Liver (tissue), 9 donors: ENCODE measurements around the gene TGIF2. TPM values are rescaled to one million over a fixed set of nuclear protein-coding genes. Genes with fewer than 3 reads are reported as not detected.

ENCODE experiments used
- DNase-seq: peaks from one replicate; pipeline ENCODE4 v3.0.0-alpha.2; 2017; ENCODE audit warnings: low spot score
- H3K27ac ChIP-seq, 2 donors: one replicate each; pipeline ENCODE4 v1.7.0; 2013; ENCODE audit warnings: inconsistent platforms in 2 of 2, low read length in 2 of 2, control low read depth in 1 of 2, low read depth in 1 of 2, mild to moderate bottlenecking in 1 of 2
- H3K27me3 ChIP-seq, 4 donors: one replicate each; pipeline versions ENCODE4 v1.6.1 to v1.7.0; 2013; ENCODE audit warnings: low read length in 3 of 4, inconsistent platforms in 1 of 4, mild to moderate bottlenecking in 1 of 4, moderate library complexity in 1 of 4; ENCODE audit not compliant: control insufficient read depth in 4 of 4, insufficient read depth in 4 of 4
- H3K36me3 ChIP-seq, 4 donors: one replicate each; pipeline versions ENCODE4 v1.6.1 to v1.7.0; 2013; ENCODE audit warnings: low read length in 3 of 4, mild to moderate bottlenecking in 3 of 4, low read depth in 1 of 4, moderate library complexity in 1 of 4; ENCODE audit not compliant: control insufficient read depth in 4 of 4, insufficient read depth in 3 of 4
- H3K4me1 ChIP-seq, 4 donors: one replicate each; pipeline versions ENCODE4 v1.6.1 to v1.7.0; 2013; ENCODE audit warnings: low read length in 3 of 4, mild to moderate bottlenecking in 3 of 4, moderate library complexity in 1 of 4; ENCODE audit not compliant: control insufficient read depth in 4 of 4, insufficient read depth in 4 of 4
- H3K4me3 ChIP-seq, 3 donors: one replicate each; pipeline versions ENCODE4 v1.6.1 to v1.7.0; 2013; ENCODE audit warnings: low read length in 3 of 3, control low read depth in 1 of 3, low read depth in 1 of 3, mild to moderate bottlenecking in 1 of 3
- H3K9ac ChIP-seq, 2 donors: one replicate each; pipeline ENCODE4 v1.7.0; 2013; ENCODE audit warnings: low read length in 2 of 2, mild to moderate bottlenecking in 2 of 2, moderate library complexity in 2 of 2, control low read depth in 1 of 2, low read depth in 1 of 2
- H3K9me3 ChIP-seq, 4 donors: one replicate each; pipeline versions ENCODE4 v1.6.1 to v1.7.0; 2013; ENCODE audit warnings: low read length in 3 of 4; ENCODE audit not compliant: control insufficient read depth in 4 of 4
- ATF3 ChIP-seq: IDR thresholded peaks from 2 replicates; pipeline ENCODE4 v1.6.1; 2016; ENCODE audit warnings: antibody characterized with exemption
- CTCF ChIP-seq: fragments of 150-350 bp; IDR thresholded peaks from 2 replicates; pipeline ENCODE4 v1.5.1; 2017; ENCODE audit warnings: improper control_type of control experiment, low read depth, low read length; ENCODE audit not compliant: missing input control
- EGR1 ChIP-seq, 2 donors: IDR thresholded peaks; 2 replicates each; pipeline ENCODE4 v1.6.1; 2016 to 2018; ENCODE audit warnings: antibody characterized with exemption in 2 of 2, low read depth in 2 of 2
- FOXA1 ChIP-seq: IDR thresholded peaks from 2 replicates; pipeline ENCODE4 v1.6.1; 2016; ENCODE audit warnings: antibody characterized with exemption
- HNF4A ChIP-seq, 2 donors: conservative IDR thresholded peaks; 2 replicates each; pipeline ENCODE4 v1.6.1; 2016; ENCODE audit warnings: antibody characterized with exemption in 2 of 2, mild to moderate bottlenecking in 2 of 2
- HNF4G ChIP-seq: IDR thresholded peaks from 2 replicates; pipeline ENCODE4 v1.6.1; 2016; ENCODE audit warnings: antibody characterized with exemption
- JUND ChIP-seq, 2 donors: IDR thresholded peaks; 2 replicates each; pipeline ENCODE4 v1.6.1; 2016; ENCODE audit warnings: antibody characterized with exemption in 2 of 2
- MAX ChIP-seq: IDR thresholded peaks from 2 replicates; pipeline ENCODE4 v1.6.1; 2016; ENCODE audit warnings: antibody characterized with exemption
- RAD21 ChIP-seq, 2 donors: IDR thresholded peaks; 2 replicates each; pipeline ENCODE4 v1.6.1; 2016; ENCODE audit warnings: antibody characterized with exemption in 2 of 2, mild to moderate bottlenecking in 2 of 2
- REST ChIP-seq: IDR thresholded peaks from 2 replicates; pipeline ENCODE4 v1.6.1; 2016; ENCODE audit warnings: antibody characterized with exemption, mild to moderate bottlenecking
- RXRA ChIP-seq, 2 donors: IDR thresholded peaks; 2 replicates each; pipeline ENCODE4 v1.6.1; 2017 to 2018; ENCODE audit warnings: antibody characterized with exemption in 2 of 2, mild to moderate bottlenecking in 1 of 2
- SP1 ChIP-seq: IDR thresholded peaks from 2 replicates; pipeline ENCODE4 v1.6.1; 2018; ENCODE audit warnings: antibody characterized with exemption, mild to moderate bottlenecking
- TAF1 ChIP-seq: conservative IDR thresholded peaks from 2 replicates; pipeline ENCODE4 v1.6.1; 2016; ENCODE audit warnings: antibody characterized with exemption, mild to moderate bottlenecking
- YY1 ChIP-seq: IDR thresholded peaks from 2 replicates; pipeline ENCODE4 v1.6.1; 2016; ENCODE audit warnings: antibody characterized with exemption, mild to moderate bottlenecking
- ZBTB33 ChIP-seq: IDR thresholded peaks from 2 replicates; pipeline ENCODE4 v1.6.1; 2016; ENCODE audit warnings: antibody characterized with exemption
- whole genome bisulfite sequencing: extraction: QIAGEN DNeasy Blood & Tissue Kit; methylation state at CpG from one replicate; pipeline ENCODE4 v1.1.7; 2013; 5-methylcytosine and 5-hydroxymethylcytosine counted together
- polyA plus RNA-seq, 2 donors: library from polyadenylated mRNA; stranded (reverse) in 1 of 2; unstranded in 1 of 2; fragments of 200-250 nt in 1 of 2; fragments of >200 nt in 1 of 2; fragmentation: Nextera tagmentation in 1 of 2; extraction: Ambion mirVana in 1 of 2; gene quantifications; one replicate each; pipeline versions ENCODE4 v1.2.1 to v1.2.3, GENCODE V29; 2013 to 2015
- total RNA-seq, 2 donors: library from RNA; depleted of rRNA; stranded (reverse); fragments of >200 nt; gene quantifications; one replicate each; pipeline ENCODE4 v1.2.3, GENCODE V29; 2014
- donor health status: healthy.
- donor health status: healthy.
- donor health status: healthy.
- donor health status: healthy.
- donor health status: healthy.

The TGIF2 gene
- total and polyA plus RNA-seq, 4 donors, result 3.7 to 7.9 (median 4.3) TPM

- DNase-seq, result no peak
- no peak overlapping the region for H3K9ac ChIP-seq
- no peaks in the 10 kb centered on the region for H3K9me3 ChIP-seq
- H3K27ac ChIP-seq, result no peak overlapping the region
- no peaks in the 10 kb centered on the region for H3K27me3 ChIP-seq
- WGBS, result 90% methylated on average over 9 of the region's 9 CpGs
- peaks cover 0 to 21% (median 6%) of the 10 kb centered on the region in 4 donors for H3K36me3 ChIP-seq
- H3K4me1 ChIP-seq, result no peaks in the 10 kb centered on the region
- no peak overlapping the region for H3K4me3 ChIP-seq
- no peak for TF ChIP-seq HNF4A (conservative IDR thresholded peaks at IDR 0.05)
- TF ChIP-seq TAF1, result no peak
- TF ChIP-seq MAX, result no peak
- TF ChIP-seq CTCF, result peak; percentile 35
- peak; percentile 64 to 74 for TF ChIP-seq RAD21 (IDR thresholded peaks at IDR 0.05)
- TF ChIP-seq ATF3, result no peak
- no peak for TF ChIP-seq YY1
- TF ChIP-seq RXRA (IDR thresholded peaks at IDR 0.05), result no peak
- TF ChIP-seq HNF4G, result no peak
- TF ChIP-seq REST, result no peak
- TF ChIP-seq SP1, result no peak
These were observed 18.7 kb downstream of the TGIF2 start for GRCh38 chr20:36591854-36592641.

- WGBS, result 95% methylated on average over 5 of the region's 5 CpGs
- TF ChIP-seq YY1, result no peak
- TF ChIP-seq CTCF, result no peak
- no peak for TF ChIP-seq REST
- no peak for TF ChIP-seq RXRA (IDR thresholded peaks at IDR 0.05)
- TF ChIP-seq TAF1, result no peak
- TF ChIP-seq HNF4G, result no peak
- TF ChIP-seq RAD21 (IDR thresholded peaks at IDR 0.05), result no peak
- TF ChIP-seq SP1, result no peak
- TF ChIP-seq ZBTB33, result no peak
- no peak for TF ChIP-seq JUND (IDR thresholded peaks at IDR 0.05)
- TF ChIP-seq FOXA1, result no peak
- no peak for TF ChIP-seq EGR1 (IDR thresholded peaks at IDR 0.05; ENCODE audit: low read depth in 2 of 2)
These were observed 20.0 kb downstream of the TGIF2 start for GRCh38 chr20:36593347-36593929.

More at GRCh38 chr20:36593347-36593929, 20.0 kb downstream of the TGIF2 start:
- H3K27ac ChIP-seq, result no peak overlapping the region
- H3K36me3 ChIP-seq, result peaks cover 0 to 17% (median 5%) of the 10 kb centered on the region in 4 donors
- no peaks in the 10 kb centered on the region for H3K27me3 ChIP-seq
- no peaks in the 10 kb centered on the region for H3K9me3 ChIP-seq
- H3K4me3 ChIP-seq, result no peak overlapping the region
- no peak for DNase-seq
- no peak overlapping the region for H3K9ac ChIP-seq
- H3K4me1 ChIP-seq, result no peaks in the 10 kb centered on the region
